IPS-NIHi7 (cell line): ENCODE results near the gene CXCR4.

Source experiments
- DNase-seq: peaks from one replicate; pipeline ENCODE4 v3.0.0; 2012; ENCODE audit warnings: mixed read lengths; ENCODE audit errors: extremely low spot score

Gene CXCR4

GRCh38 chr2:136117909-136118818, at the start of gene CXCR4:
CXCR4 (minus strand) TSS chr2:136118149; CDS start chr2:136118060, 89 bp downstream.
- peak; percentile 83 for DNase-seq

- DNase-seq = peak; percentile 31
Measured at GRCh38 chr2:136164280-136164776, 46.4 kb upstream of the CXCR4 start.

GRCh38 chr2:136162438-136162837, 44.5 kb upstream of the CXCR4 start:
- DNase-seq = no peak

- DNase-seq = no peak
Measured at GRCh38 chr2:136156411-136156810, 38.5 kb upstream of the CXCR4 start.

GRCh38 chr2:136154384-136154783, 36.4 kb upstream of the CXCR4 start:
- DNase-seq = no peak

- DNase-seq = no peak
Measured at GRCh38 chr2:136151021-136151971, 33.3 kb upstream of the CXCR4 start.

GRCh38 chr2:136149011-136149410, 31.1 kb upstream of the CXCR4 start:
- no peak for DNase-seq

GRCh38 chr2:136146564-136146963, 28.6 kb upstream of the CXCR4 start:
- no peak for DNase-seq

GRCh38 chr2:136143603-136144451, 25.9 kb upstream of the CXCR4 start:
- no peak for DNase-seq

GRCh38 chr2:136141510-136142149, 23.7 kb upstream of the CXCR4 start:
- DNase-seq = no peak

GRCh38 chr2:136139631-136140030, 21.7 kb upstream of the CXCR4 start:
- DNase-seq = no peak

GRCh38 chr2:136137982-136138381, 20.0 kb upstream of the CXCR4 start:
- no peak for DNase-seq

- no peak for DNase-seq
Measured at GRCh38 chr2:136136931-136137330, 19.0 kb upstream of the CXCR4 start.

GRCh38 chr2:136135921-136136906, 18.3 kb upstream of the CXCR4 start:
- no peak for DNase-seq

- DNase-seq = no peak
Measured at GRCh38 chr2:136135462-136135861, 17.5 kb upstream of the CXCR4 start.

- no peak for DNase-seq
Measured at GRCh38 chr2:136134126-136134525, 16.2 kb upstream of the CXCR4 start.

GRCh38 chr2:136133586-136133985, 15.6 kb upstream of the CXCR4 start:
- DNase-seq = no peak

GRCh38 chr2:136133176-136133575, 15.2 kb upstream of the CXCR4 start:
- no peak for DNase-seq

GRCh38 chr2:136132825-136133155, 14.8 kb upstream of the CXCR4 start:
- DNase-seq = no peak
